NT2/D1 (cell line): ENCODE results near the gene KYNU.
"Not testable (repeated sequence)": the region's sequence is repeated elsewhere in the genome, so short reads cannot be mapped to it uniquely, and the experiment has no call there.

Experiments
- DNase-seq: peaks from one replicate; pipeline ENCODE4 v3.0.0-alpha.2; 2011; ENCODE audit warnings: low read depth, low spot score
- H3K27me3 ChIP-seq: 2 replicates; pipeline ENCODE4 v1.6.0; 2011; ENCODE audit warnings: mild to moderate bottlenecking; ENCODE audit not compliant: insufficient read length, insufficient read depth
- H3K36me3 ChIP-seq: 2 replicates; pipeline ENCODE4 v1.6.1; 2011; ENCODE audit warnings: mild to moderate bottlenecking, low read length, mixed read lengths; ENCODE audit not compliant: insufficient read depth, insufficient read length
- H3K4me1 ChIP-seq: 2 replicates; pipeline ENCODE4 v1.5.1; 2011; ENCODE audit not compliant: insufficient read depth, insufficient read length
- H3K4me3 ChIP-seq: 2 replicates; pipeline ENCODE4 v1.5.1; 2011; ENCODE audit warnings: low read depth; ENCODE audit not compliant: insufficient read length
- H3K9ac ChIP-seq: 2 replicates; pipeline ENCODE4 v1.6.0; 2011; ENCODE audit warnings: low read depth; ENCODE audit not compliant: insufficient read length
- H3K9me3 ChIP-seq: 2 replicates; pipeline ENCODE4 v1.5.1; 2011; ENCODE audit warnings: mild to moderate bottlenecking, low read length; ENCODE audit not compliant: insufficient read depth
- SUZ12 ChIP-seq: IDR thresholded peaks from 2 replicates; pipeline ENCODE4 v1.6.1; 2011; ENCODE audit not compliant: insufficient read length, insufficient read depth; ENCODE audit errors: extremely low read depth
- YY1 ChIP-seq: IDR thresholded peaks from 2 replicates; pipeline ENCODE4 v1.6.1; 2011; ENCODE audit not compliant: insufficient read length, insufficient read depth
- ZNF274 ChIP-seq: IDR thresholded peaks from 2 replicates; pipeline ENCODE4 v1.6.1; 2011; ENCODE audit warnings: mild to moderate bottlenecking, low read depth, low read length

KYNU gene

GRCh38 chr2:143063612-143064200 lies 186.2 kb downstream of the KYNU start:
- Histone ChIP-seq H3K4me1 (no peaks in the 10 kb centered on the region), H3K4me3 (no peak overlapping the region), H3K27me3 (no peaks in the 10 kb centered on the region), H3K9ac (no peak overlapping the region), H3K36me3 (no peaks in the 10 kb centered on the region), H3K9me3 (peaks cover 14% of the 10 kb centered on the region)
- TF ChIP-seq SUZ12: no peak
- TF ChIP-seq YY1: no peak
- TF ChIP-seq ZNF274: no peak
- no peak for DNase-seq

DNA sequence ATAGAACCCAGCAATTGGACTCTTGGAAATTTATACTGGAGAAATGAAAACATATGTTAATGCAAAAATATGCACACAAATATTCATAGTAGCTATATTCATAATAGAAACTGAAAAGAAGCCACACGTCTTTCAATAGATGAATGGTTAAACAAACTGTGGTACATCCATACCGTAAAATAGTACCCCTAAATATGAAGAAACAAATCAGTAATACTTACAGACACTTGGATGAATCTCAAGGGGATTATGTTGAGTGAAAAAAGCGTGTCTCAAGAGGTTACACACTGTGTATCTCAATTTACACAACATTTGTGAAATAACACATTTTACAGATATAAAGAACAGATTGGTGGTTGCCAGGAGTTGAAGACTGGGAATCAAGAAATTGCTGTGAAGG lies 190.6 kb downstream of the KYNU start:
- H3K9ac ChIP-seq: no peak overlapping the region
- no peak for TF ChIP-seq SUZ12
- no peak for TF ChIP-seq ZNF274
- no peak for TF ChIP-seq YY1
- H3K27me3 ChIP-seq: no peaks in the 10 kb centered on the region
- no peaks in the 10 kb centered on the region for H3K36me3 ChIP-seq
- no peaks in the 10 kb centered on the region for H3K4me1 ChIP-seq
- H3K9me3 ChIP-seq: peaks cover 14% of the 10 kb centered on the region
- DNase-seq: no peak
- H3K4me3 ChIP-seq: no peak overlapping the region

DNA sequence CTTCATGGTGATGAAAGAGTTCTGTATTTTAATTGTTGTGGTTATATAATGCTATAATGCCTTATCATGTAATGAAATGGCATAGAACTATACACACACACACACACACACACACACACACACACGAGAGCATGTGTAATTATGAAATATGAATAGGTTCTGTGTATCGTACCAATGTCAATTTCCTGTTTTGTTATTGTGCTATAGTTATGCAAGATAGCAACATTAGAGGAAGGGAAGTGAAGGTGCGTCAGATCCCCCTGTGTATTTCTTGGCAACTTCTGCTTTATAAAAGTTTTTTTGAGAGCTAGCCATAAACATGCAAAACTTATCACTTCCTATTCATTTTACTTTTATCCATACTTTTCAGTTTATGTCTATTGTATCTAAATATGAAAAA lies 191.0 kb downstream of the KYNU start:
- H3K4me3 ChIP-seq: no peak overlapping the region
- no peak for DNase-seq
- no peaks in the 10 kb centered on the region for H3K36me3 ChIP-seq
- TF ChIP-seq ZNF274: no peak
- TF ChIP-seq SUZ12: no peak
- TF ChIP-seq YY1: no peak
- no peak overlapping the region for H3K9ac ChIP-seq
- H3K9me3 ChIP-seq: peaks cover 14% of the 10 kb centered on the region
- no peaks in the 10 kb centered on the region for H3K27me3 ChIP-seq
- H3K4me1 ChIP-seq: no peaks in the 10 kb centered on the region

DNA sequence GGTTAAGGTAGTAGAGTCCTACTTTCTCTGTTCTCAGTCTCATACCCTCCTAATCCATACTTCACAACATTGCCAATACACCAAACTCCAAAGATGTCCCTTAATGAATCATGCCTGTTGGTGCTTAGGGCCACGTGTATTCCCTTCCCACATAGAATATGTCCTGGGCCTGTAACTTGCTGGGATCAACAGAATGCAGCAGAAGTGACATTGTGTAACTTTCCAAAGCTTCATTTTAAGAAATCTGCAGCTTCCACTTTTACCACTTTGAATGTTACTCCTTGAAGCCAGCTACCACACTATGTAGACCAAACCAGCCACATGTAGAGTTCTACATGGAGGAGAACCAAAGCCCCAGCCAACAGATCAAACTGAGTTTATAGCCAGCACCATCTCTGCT lies 193.2 kb downstream of the KYNU start:
- Histone ChIP-seq H3K4me3 (no peak overlapping the region), H3K9ac (no peak overlapping the region), H3K4me1 (no peaks in the 10 kb centered on the region), H3K36me3 (no peaks in the 10 kb centered on the region), H3K27me3 (no peaks in the 10 kb centered on the region), H3K9me3 (peaks cover 2% of the 10 kb centered on the region)
- no peak for TF ChIP-seq SUZ12
- no peak for TF ChIP-seq ZNF274
- TF ChIP-seq YY1: no peak
- no peak for DNase-seq

DNA sequence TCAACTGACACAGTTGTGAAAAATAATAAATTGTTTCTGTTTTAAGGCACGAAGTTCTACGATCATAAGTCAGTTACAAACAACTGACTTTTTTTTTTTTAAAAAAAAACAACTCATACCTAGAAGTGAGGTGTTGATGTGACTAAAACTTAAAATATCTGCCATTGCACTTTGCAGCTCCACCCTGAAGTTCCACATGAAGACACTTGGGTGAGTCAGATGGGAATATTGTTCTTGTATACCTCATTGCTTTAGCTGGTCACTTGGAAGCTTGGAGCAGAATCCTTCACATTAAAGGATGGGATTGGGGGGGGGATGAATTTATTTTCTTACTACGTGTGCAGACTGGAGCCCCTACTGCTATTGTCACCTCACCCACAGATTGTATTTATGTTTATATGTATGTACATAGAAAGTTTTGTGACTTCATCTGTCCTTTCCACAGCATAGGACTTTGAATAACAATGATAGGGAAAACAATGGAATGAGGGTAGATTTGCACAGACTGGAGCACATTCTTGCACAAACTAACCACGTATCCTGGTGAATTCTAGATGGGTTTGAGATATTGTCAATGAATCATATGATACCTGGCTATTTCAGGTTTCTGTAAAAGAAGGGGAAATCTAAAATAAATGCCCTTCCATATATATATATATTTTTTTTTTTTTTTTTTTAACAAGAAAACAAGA lies 193.9 kb downstream of the KYNU start:
- no peak overlapping the region for H3K4me3 ChIP-seq
- DNase-seq: no peak
- H3K36me3 ChIP-seq: no peaks in the 10 kb centered on the region
- H3K9ac ChIP-seq: no peak overlapping the region
- no peaks in the 10 kb centered on the region for H3K27me3 ChIP-seq
- H3K4me1 ChIP-seq: no peaks in the 10 kb centered on the region
- TF ChIP-seq ZNF274: no peak
- no peak for TF ChIP-seq YY1
- TF ChIP-seq SUZ12: no peak
- peaks cover 6% of the 10 kb centered on the region; the same call in 1 of the 2 replicates for H3K9me3 ChIP-seq

DNA sequence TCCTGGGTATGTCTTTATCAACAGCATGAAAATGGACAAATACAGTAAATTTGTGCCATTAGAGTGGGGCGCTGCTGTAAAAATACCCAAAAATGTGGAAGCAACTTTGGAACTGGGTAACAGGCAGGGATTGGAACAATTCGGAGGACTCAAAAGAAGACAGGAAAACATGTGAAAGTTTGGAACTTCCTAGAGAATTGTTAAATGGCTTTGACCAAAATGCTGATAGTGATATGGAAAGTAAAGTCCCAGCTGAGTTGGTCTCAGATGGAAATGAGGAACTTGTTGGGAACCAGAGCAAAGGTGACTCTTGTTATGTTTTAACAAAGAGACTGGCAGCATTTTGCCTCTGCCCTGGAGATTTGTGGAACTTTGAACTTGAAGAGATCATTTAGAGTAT lies 197.4 kb downstream of the KYNU start:
- not testable (repeated sequence) for H3K36me3 ChIP-seq, H3K9me3 ChIP-seq, H3K9ac ChIP-seq, H3K4me3 ChIP-seq, DNase-seq, H3K4me1 ChIP-seq, H3K27me3 ChIP-seq

DNA sequence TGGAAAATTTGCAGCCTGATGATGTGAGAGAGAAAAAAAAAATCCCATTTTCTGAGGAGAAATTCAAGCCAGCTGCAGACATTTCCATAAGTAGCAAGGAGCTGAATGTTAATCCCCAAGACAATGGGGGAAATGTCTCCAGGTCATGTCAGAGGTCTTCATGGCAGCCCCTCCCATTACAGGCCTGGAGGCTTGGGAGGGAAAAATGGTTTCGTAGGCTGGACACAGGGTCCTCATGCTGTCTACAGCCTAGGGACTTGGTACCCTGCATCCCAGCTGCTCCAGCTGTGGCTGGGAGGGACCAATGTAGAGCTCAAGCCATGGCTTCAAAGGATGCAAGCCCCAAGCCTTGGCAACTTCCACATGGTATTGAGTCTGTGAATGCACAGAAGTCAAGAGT lies 198.2 kb downstream of the KYNU start:
- TF ChIP-seq YY1 (no peak), SUZ12 (no peak), ZNF274 (no peak)
- DNase-seq: no peak
- Histone ChIP-seq H3K4me3 (no peak overlapping the region), H3K9me3 (peaks cover 6% of the 10 kb centered on the region; the same call in 1 of the 2 replicates), H3K9ac (no peak overlapping the region), H3K4me1 (no peaks in the 10 kb centered on the region), H3K27me3 (no peaks in the 10 kb centered on the region), H3K36me3 (no peaks in the 10 kb centered on the region)
